ENCODE measurements around the gene PHF21A.

Gene PHF21A

DNA sequence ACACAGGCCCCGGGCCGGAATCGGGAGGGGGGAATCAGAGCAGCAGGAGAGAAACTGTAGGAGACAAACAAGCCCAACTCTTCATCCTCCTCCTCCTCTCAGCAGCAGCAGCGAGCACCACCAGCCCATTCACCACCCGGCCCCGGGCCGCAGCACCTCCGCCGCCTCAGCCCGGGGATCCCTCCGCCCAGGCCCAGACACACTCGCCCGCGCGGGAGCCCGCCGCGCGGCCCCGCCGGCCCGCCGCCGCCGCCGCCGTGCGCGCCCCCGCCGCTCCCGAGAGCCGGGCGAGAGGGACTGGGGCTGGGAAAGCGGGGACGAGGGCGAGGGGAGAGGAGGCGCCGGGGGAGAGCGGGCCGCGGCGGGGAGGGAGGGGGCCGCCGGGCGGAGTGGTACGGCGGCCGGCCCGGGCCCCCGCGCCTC, at the start of gene PHF21A:
Gene PHF21A (minus strand): TSS at position 154 of the 423 bp plus-strand sequence. CDS start 37,235 bp downstream, outside the sequence.
- TF ChIP-seq, protein P1, sequence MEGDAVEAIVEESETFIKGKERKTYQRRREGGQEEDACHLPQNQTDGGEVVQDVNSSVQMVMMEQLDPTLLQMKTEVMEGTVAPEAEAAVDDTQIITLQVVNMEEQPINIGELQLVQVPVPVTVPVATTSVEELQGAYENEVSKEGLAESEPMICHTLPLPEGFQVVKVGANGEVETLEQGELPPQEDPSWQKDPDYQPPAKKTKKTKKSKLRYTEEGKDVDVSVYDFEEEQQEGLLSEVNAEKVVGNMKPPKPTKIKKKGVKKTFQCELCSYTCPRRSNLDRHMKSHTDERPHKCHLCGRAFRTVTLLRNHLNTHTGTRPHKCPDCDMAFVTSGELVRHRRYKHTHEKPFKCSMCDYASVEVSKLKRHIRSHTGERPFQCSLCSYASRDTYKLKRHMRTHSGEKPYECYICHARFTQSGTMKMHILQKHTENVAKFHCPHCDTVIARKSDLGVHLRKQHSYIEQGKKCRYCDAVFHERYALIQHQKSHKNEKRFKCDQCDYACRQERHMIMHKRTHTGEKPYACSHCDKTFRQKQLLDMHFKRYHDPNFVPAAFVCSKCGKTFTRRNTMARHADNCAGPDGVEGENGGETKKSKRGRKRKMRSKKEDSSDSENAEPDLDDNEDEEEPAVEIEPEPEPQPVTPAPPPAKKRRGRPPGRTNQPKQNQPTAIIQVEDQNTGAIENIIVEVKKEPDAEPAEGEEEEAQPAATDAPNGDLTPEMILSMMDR (IDR thresholded peaks at IDR 0.05; ENCODE audit: low read depth, low read length), result no peak
- H3K4me3 ChIP-seq (ENCODE audit: low read depth, low read length), result peak within 1 kb of the TSS; percentile 65
- peak; percentile 95 for DNase-seq (ENCODE audit: low read depth, low spot score)
- in situ Hi-C loops (cut with HindIII; ENCODE audit: low sequenced_read_pairs), result no loop called here

GRCh38 chr11:46170797-46171196, 49.5 kb upstream of the PHF21A start:
- in situ Hi-C loops (cut with HindIII; ENCODE audit: low sequenced_read_pairs), result no loop called here
- H3K4me3 ChIP-seq (ENCODE audit: low read depth, low read length), result no peak overlapping the region
- TF ChIP-seq, protein P1 (IDR thresholded peaks at IDR 0.05; ENCODE audit: low read depth, low read length), result no peak
- DNase-seq (ENCODE audit: low read depth, low spot score), result no peak

DNA sequence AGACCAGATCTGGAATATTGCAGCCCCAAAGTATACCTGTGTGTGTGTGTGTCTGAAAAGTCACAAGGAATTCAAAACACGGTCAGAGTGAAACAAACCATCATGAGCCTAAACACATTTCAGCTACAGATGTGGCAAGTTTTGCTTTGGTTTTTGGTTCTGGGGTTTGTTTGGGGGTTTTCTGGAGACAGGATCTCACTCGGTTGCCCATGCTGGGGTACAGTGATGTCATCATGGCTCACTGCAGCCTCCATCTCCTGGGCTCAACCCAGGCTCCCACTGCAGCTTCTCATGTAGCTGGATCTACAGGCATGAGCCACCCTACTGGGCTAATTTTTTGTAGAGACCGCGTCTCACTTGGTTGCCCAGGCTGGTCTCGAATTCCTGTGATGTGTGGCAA, 41.4 kb upstream of the PHF21A start:
- DNase-seq (ENCODE audit: low read depth, low spot score), result no peak
- TF ChIP-seq, protein P1 (IDR thresholded peaks at IDR 0.05; ENCODE audit: low read depth, low read length), result no peak
- in situ Hi-C loops (cut with HindIII; ENCODE audit: low sequenced_read_pairs), result no loop called here

GRCh38 chr11:46161201-46161600, 39.9 kb upstream of the PHF21A start:
- in situ Hi-C loops (cut with HindIII; ENCODE audit: low sequenced_read_pairs), result no loop called here
- DNase-seq (ENCODE audit: low read depth, low spot score), result no peak
- TF ChIP-seq, protein P1 (IDR thresholded peaks at IDR 0.05; ENCODE audit: low read depth, low read length), result no peak
- no peak overlapping the region for H3K4me3 ChIP-seq (ENCODE audit: low read depth, low read length)

More for the DNA sequence above, 41.4 kb upstream of the PHF21A start:
- H3K4me3 ChIP-seq (ENCODE audit: low read depth, low read length), result no peak overlapping the region

DNA sequence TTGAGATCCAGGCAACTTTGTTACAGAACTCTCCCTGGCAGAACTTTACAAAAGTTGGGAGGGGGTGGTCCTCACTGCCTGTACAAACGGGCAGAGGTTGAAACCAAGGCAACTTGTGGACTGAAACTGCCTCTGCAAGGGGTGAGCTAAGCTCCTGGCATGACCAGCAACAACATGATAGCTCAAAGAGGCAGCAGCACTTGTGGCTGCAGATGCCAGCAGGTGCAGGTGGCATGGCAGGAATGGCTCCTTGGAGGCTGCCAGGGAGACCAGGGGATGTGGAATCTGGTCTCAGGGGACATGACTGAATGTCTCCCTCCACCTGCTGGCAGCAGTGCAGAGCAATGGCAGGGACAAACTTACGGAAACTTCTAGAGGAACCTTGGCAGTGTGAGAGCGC, 38.8 kb upstream of the PHF21A start:
- TF ChIP-seq, protein P1 (IDR thresholded peaks at IDR 0.05; ENCODE audit: low read depth, low read length), result peak; percentile 2
- no peak for DNase-seq (ENCODE audit: low read depth, low spot score)
- in situ Hi-C loops (cut with HindIII; ENCODE audit: low sequenced_read_pairs), result no loop called here
- H3K4me3 ChIP-seq (ENCODE audit: low read depth, low read length), result no peak overlapping the region

DNA sequence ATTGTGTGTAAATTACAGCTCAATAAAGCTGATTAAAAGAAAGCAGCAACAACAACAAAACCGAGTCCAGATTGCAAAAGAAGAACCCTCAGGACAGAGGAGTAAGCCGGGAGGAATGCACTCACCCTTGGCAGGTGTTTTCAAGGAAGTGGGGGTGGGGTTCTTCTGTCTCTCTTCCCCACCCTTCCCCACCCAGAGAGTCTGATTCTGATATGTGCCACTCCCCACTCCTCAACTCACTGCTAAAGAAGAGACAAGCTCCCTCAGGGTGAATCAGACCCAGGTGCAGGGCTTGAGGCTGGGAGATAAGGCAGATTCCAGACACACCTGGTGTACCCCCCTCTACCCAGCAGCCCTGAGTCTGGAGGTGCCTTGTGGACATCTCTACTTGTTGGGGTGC, 38.4 kb upstream of the PHF21A start:
- DNase-seq (ENCODE audit: low read depth, low spot score), result no peak
- in situ Hi-C loops (cut with HindIII; ENCODE audit: low sequenced_read_pairs), result no loop called here
- no peak overlapping the region for H3K4me3 ChIP-seq (ENCODE audit: low read depth, low read length)
- TF ChIP-seq, protein P1 (IDR thresholded peaks at IDR 0.05; ENCODE audit: low read depth, low read length), result no peak

GRCh38 chr11:46149826-46150225, 28.6 kb upstream of the PHF21A start:
- H3K4me3 ChIP-seq (ENCODE audit: low read depth, low read length), result no peak overlapping the region
- TF ChIP-seq, protein P1 (IDR thresholded peaks at IDR 0.05; ENCODE audit: low read depth, low read length), result no peak
- in situ Hi-C loops (cut with HindIII; ENCODE audit: low sequenced_read_pairs), result no loop called here
- DNase-seq (ENCODE audit: low read depth, low spot score), result no peak
